Neural cell (in vitro differentiated cells): ENCODE data around the gene ISG20.

ENCODE experiments used
- CTCF ChIP-seq: fragments of 450-650 bp; IDR thresholded peaks from 2 replicates; pipeline ENCODE4 v1.5.1; 2014; ENCODE audit warnings: antibody characterized with exemption, mild to moderate bottlenecking, moderate library complexity; ENCODE audit not compliant: poor library complexity, severe bottlenecking
- POLR2AphosphoS5 ChIP-seq: IDR thresholded peaks from 2 replicates; pipeline ENCODE4 v1.6.1; 2012
- RAD21 ChIP-seq: fragments of 450-650 bp; conservative IDR thresholded peaks from 2 replicates; pipeline ENCODE4 v1.6.1; 2014; ENCODE audit warnings: antibody characterized with exemption, mild to moderate bottlenecking, moderate library complexity

DNA sequence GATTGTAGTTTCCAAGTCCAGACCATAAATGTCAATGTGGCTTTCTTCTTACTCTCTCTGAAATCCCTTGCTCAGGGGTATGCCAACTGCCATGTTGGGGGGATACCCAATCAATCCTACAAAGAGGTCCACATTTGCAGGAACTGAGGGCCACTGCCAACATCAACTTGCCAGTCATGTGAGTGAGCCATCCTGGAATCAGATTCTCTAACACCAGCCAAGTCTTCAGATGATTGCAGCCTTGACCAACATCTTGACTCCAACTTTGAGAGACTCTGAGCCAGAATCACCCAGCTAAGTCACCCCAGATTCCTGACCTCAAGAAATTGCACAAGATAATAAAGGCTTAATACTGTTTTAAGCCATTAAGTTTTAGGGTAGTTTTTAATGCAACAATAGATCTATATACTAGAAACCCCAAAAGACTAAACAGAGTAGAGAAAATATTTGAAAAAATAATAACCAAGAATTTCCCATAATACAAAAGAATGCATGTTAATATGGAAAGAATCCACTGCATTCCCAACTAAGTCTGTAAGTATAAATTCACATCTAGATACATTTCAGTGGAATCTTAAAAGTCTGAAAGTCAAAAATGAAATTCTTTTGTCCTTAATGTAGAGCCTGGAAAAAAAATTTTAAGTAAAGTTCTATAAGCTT lies 22.4 kb downstream of the ISG20 start:
- TF ChIP-seq CTCF (no peak), RAD21 (no peak), POLR2AphosphoS5 (no peak)
